ENCODE data around the gene EPHA3.

- TF ChIP-seq CTCF (IDR thresholded peaks at IDR 0.05): no peak
- TF ChIP-seq POLR2A (IDR thresholded peaks at IDR 0.05): no peak
Measured at GRCh38 chr3:89395456-89395855, 288.0 kb downstream of the EPHA3 start.
